ENCODE results near the gene MON1B. TPM values are rescaled to one million over a fixed set of nuclear protein-coding genes. Genes with fewer than 3 reads are reported as not detected.

Gene MON1B
- total and polyA plus RNA-seq, 10 of the 15 experiments (the other 5 are each of a cell fraction or from before 2014, with no cell fraction given), result 5.7 to 64.5 (median 21.7) TPM

DNA sequence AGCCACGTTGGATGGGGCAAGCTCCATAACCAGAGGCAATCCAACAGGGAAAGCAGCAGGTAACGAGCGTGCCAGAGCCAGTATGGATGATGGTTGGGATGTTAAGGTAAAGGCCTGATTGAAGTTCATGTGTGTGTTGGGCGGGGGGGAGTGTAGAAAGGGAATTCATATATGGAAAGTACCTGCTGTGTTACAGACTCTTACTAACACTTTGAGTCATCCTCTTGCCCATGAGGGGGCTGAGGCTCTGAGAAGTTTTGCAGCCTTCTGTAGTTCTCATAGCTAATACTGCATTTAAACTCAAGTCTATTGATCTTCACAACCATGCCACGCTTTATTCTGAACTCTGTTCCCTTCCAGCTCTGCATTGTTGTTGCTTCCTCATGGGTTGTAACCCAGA, 36.8 kb downstream of the MON1B start (continued):
- 0 out of 2 replicates have a peak, but pooled peaks have one; percentile 28 for TF ChIP-seq NBN (IDR thresholded peaks at IDR 0.05)
- TF ChIP-seq PAX5 (IDR thresholded peaks at IDR 0.05; ENCODE audit: borderline replicate concordance, low read depth, low read length), result peak; percentile 69; the same call in 1 of the 2 replicates
- TF ChIP-seq CHD2 (IDR thresholded peaks at IDR 0.05; ENCODE audit: borderline replicate concordance, low read depth, low read length), result no peak
- no peak for TF ChIP-seq POLR2A (IDR thresholded peaks at IDR 0.05; ENCODE audit: low read depth, low read length)
- TF ChIP-seq, protein P1, sequence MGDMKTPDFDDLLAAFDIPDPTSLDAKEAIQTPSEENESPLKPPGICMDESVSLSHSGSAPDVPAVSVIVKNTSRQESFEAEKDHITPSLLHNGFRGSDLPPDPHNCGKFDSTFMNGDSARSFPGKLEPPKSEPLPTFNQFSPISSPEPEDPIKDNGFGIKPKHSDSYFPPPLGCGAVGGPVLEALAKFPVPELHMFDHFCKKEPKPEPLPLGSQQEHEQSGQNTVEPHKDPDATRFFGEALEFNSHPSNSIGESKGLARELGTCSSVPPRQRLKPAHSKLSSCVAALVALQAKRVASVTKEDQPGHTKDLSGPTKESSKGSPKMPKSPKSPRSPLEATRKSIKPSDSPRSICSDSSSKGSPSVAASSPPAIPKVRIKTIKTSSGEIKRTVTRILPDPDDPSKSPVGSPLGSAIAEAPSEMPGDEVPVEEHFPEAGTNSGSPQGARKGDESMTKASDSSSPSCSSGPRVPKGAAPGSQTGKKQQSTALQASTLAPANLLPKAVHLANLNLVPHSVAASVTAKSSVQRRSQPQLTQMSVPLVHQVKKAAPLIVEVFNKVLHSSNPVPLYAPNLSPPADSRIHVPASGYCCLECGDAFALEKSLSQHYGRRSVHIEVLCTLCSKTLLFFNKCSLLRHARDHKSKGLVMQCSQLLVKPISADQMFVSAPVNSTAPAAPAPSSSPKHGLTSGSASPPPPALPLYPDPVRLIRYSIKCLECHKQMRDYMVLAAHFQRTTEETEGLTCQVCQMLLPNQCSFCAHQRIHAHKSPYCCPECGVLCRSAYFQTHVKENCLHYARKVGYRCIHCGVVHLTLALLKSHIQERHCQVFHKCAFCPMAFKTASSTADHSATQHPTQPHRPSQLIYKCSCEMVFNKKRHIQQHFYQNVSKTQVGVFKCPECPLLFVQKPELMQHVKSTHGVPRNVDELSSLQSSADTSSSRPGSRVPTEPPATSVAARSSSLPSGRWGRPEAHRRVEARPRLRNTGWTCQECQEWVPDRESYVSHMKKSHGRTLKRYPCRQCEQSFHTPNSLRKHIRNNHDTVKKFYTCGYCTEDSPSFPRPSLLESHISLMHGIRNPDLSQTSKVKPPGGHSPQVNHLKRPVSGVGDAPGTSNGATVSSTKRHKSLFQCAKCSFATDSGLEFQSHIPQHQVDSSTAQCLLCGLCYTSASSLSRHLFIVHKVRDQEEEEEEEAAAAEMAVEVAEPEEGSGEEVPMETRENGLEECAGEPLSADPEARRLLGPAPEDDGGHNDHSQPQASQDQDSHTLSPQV (IDR thresholded peaks at IDR 0.05), result no peak
- no peak for TF ChIP-seq CREM (IDR thresholded peaks at IDR 0.05; ENCODE audit: low read depth)
- no peak for TF ChIP-seq GATAD2B (conservative IDR thresholded peaks at IDR 0.05; ENCODE audit: low read depth)
- no peak for TF ChIP-seq SRF (IDR thresholded peaks at IDR 0.05; ENCODE audit: low read depth in 2 of 2, low read length in 2 of 2)
- peak; percentile 86 for TF ChIP-seq JUNB (IDR thresholded peaks at IDR 0.05)
- peak; percentile 24 to 27; a peak in 1 of 4 replicates for TF ChIP-seq IKZF2 (IDR thresholded peaks at IDR 0.05)
- TF ChIP-seq RBBP5 (conservative IDR thresholded peaks at IDR 0.05), result no peak
- TF ChIP-seq, protein P2, sequence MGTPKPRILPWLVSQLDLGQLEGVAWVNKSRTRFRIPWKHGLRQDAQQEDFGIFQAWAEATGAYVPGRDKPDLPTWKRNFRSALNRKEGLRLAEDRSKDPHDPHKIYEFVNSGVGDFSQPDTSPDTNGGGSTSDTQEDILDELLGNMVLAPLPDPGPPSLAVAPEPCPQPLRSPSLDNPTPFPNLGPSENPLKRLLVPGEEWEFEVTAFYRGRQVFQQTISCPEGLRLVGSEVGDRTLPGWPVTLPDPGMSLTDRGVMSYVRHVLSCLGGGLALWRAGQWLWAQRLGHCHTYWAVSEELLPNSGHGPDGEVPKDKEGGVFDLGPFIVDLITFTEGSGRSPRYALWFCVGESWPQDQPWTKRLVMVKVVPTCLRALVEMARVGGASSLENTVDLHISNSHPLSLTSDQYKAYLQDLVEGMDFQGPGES (IDR thresholded peaks at IDR 0.05), result no peak
- TF ChIP-seq SIN3A (IDR thresholded peaks at IDR 0.05; ENCODE audit: low read depth, low read length), result no peak
- TF ChIP-seq, protein P3, sequence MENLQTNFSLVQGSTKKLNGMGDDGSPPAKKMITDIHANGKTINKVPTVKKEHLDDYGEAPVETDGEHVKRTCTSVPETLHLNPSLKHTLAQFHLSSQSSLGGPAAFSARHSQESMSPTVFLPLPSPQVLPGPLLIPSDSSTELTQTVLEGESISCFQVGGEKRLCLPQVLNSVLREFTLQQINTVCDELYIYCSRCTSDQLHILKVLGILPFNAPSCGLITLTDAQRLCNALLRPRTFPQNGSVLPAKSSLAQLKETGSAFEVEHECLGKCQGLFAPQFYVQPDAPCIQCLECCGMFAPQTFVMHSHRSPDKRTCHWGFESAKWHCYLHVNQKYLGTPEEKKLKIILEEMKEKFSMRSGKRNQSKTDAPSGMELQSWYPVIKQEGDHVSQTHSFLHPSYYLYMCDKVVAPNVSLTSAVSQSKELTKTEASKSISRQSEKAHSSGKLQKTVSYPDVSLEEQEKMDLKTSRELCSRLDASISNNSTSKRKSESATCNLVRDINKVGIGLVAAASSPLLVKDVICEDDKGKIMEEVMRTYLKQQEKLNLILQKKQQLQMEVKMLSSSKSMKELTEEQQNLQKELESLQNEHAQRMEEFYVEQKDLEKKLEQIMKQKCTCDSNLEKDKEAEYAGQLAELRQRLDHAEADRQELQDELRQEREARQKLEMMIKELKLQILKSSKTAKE (IDR thresholded peaks at IDR 0.05; ENCODE audit: low read depth, poor library complexity, severe bottlenecking), result no peak
- TF ChIP-seq IKZF1 (conservative IDR thresholded peaks at IDR 0.05), result peak; percentile 31
- peak; percentile 88 for TF ChIP-seq IRF4 (IDR thresholded peaks at IDR 0.05; ENCODE audit: low read depth, low read length)
- TF ChIP-seq, protein P4, sequence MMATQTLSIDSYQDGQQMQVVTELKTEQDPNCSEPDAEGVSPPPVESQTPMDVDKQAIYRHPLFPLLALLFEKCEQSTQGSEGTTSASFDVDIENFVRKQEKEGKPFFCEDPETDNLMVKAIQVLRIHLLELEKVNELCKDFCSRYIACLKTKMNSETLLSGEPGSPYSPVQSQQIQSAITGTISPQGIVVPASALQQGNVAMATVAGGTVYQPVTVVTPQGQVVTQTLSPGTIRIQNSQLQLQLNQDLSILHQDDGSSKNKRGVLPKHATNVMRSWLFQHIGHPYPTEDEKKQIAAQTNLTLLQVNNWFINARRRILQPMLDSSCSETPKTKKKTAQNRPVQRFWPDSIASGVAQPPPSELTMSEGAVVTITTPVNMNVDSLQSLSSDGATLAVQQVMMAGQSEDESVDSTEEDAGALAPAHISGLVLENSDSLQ (IDR thresholded peaks at IDR 0.05), result no peak
- TF ChIP-seq RELA (IDR thresholded peaks at IDR 0.05; ENCODE audit: borderline replicate concordance, partially characterized antibody), result peak; percentile 21
- TF ChIP-seq, protein P5, sequence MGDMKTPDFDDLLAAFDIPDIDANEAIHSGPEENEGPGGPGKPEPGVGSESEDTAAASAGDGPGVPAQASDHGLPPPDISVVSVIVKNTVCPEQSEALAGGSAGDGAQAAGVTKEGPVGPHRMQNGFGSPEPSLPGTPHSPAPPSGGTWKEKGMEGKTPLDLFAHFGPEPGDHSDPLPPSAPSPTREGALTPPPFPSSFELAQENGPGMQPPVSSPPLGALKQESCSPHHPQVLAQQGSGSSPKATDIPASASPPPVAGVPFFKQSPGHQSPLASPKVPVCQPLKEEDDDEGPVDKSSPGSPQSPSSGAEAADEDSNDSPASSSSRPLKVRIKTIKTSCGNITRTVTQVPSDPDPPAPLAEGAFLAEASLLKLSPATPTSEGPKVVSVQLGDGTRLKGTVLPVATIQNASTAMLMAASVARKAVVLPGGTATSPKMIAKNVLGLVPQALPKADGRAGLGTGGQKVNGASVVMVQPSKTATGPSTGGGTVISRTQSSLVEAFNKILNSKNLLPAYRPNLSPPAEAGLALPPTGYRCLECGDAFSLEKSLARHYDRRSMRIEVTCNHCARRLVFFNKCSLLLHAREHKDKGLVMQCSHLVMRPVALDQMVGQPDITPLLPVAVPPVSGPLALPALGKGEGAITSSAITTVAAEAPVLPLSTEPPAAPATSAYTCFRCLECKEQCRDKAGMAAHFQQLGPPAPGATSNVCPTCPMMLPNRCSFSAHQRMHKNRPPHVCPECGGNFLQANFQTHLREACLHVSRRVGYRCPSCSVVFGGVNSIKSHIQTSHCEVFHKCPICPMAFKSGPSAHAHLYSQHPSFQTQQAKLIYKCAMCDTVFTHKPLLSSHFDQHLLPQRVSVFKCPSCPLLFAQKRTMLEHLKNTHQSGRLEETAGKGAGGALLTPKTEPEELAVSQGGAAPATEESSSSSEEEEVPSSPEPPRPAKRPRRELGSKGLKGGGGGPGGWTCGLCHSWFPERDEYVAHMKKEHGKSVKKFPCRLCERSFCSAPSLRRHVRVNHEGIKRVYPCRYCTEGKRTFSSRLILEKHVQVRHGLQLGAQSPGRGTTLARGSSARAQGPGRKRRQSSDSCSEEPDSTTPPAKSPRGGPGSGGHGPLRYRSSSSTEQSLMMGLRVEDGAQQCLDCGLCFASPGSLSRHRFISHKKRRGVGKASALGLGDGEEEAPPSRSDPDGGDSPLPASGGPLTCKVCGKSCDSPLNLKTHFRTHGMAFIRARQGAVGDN (IDR thresholded peaks at IDR 0.05), result 0 out of 2 replicates have a peak, but pooled peaks have one; percentile 31
- no peak for TF ChIP-seq SMAD1 (IDR thresholded peaks at IDR 0.05; ENCODE audit: low read depth, partially characterized antibody)
- TF ChIP-seq HDAC2 (IDR thresholded peaks at IDR 0.05), result no peak

Measured in GM12878 (cell line).